ENCODE results near the gene ASIC2. TPM values are rescaled to one million over a fixed set of nuclear protein-coding genes. Genes with fewer than 3 reads are reported as not detected.

Gene ASIC2
- total and polyA plus RNA-seq, 2 donors (not counting 1 experiment from before 2014, with no cell fraction given): not detected

DNA sequence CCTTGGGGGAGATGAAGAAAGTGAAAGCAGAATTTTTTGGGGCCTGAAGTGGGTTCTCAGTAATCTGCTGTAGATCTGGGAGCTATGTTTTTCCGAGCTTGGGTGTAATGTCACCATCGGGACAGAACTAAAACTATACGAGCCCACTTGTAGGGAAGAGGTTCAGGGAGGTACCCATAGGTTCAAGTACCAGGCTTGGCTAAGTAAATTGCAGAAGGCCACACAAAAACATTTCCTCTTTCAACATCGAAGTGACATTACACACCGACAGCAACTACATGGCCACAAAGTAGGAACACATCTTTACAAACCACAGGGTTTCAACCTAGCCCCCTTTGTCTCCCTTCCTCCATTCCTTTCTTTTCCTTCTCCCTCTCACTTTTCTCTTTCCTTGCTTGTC lies 10.2 kb upstream of the ASIC2 start:
- H3K4me3 Mint-ChIP-seq: no peak overlapping the region
- no peaks in the 10 kb centered on the region for H3K4me1 Mint-ChIP-seq
- H3K4me2 ChIP-seq (replicated peaks; ENCODE audit: low read depth, low read length, poor library complexity, severe bottlenecking): no peak overlapping the region
- no peaks in the 10 kb centered on the region for H3K79me2 ChIP-seq (ENCODE audit: control insufficient read depth, insufficient read depth, low read length)
- no peaks in the 10 kb centered on the region for H4K20me1 ChIP-seq (ENCODE audit: control insufficient read depth, insufficient read depth, low read length, poor library complexity, severe bottlenecking)
- H3K9me3 Mint-ChIP-seq (ENCODE audit: insufficient read depth): peaks cover 6% of the 10 kb centered on the region
- H3K27me3 ChIP-seq (replicated peaks in 1 of 4; ENCODE audit: control extremely low read depth in 1 of 4, control insufficient read depth in 3 of 4, insufficient read depth in 4 of 4, low read length in 3 of 4): peaks cover 0 to 2% (median 0%) of the 10 kb centered on the region in 4 experiments
- H3K27ac ChIP-seq (ENCODE audit: low read length in 2 of 2): no peak overlapping the region
- H3K9me3 ChIP-seq (ENCODE audit: control extremely low read depth in 1 of 3, control insufficient read depth in 2 of 3, insufficient read depth in 1 of 3, low read length in 2 of 3): no peaks in the 10 kb centered on the region
- TF ChIP-seq, protein P1, sequence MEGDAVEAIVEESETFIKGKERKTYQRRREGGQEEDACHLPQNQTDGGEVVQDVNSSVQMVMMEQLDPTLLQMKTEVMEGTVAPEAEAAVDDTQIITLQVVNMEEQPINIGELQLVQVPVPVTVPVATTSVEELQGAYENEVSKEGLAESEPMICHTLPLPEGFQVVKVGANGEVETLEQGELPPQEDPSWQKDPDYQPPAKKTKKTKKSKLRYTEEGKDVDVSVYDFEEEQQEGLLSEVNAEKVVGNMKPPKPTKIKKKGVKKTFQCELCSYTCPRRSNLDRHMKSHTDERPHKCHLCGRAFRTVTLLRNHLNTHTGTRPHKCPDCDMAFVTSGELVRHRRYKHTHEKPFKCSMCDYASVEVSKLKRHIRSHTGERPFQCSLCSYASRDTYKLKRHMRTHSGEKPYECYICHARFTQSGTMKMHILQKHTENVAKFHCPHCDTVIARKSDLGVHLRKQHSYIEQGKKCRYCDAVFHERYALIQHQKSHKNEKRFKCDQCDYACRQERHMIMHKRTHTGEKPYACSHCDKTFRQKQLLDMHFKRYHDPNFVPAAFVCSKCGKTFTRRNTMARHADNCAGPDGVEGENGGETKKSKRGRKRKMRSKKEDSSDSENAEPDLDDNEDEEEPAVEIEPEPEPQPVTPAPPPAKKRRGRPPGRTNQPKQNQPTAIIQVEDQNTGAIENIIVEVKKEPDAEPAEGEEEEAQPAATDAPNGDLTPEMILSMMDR (IDR thresholded peaks at IDR 0.05): no peak
- TF ChIP-seq EZH2 (IDR thresholded peaks at IDR 0.05; ENCODE audit: borderline replicate concordance, insufficient read depth, low read depth, low read length, poor library complexity, severe bottlenecking): no peak
- H3K27ac Mint-ChIP-seq: no peak overlapping the region
- H3K27me3 Mint-ChIP-seq: peaks cover 12% of the 10 kb centered on the region
- CTCF ChIA-PET: no interaction called here
- ATAC-seq (ENCODE audit: low read depth) (no peak), DNase-seq (no peak)
- intact Hi-C loops (cut with micrococcal nuclease): no loop called here
- 38% methylated on average over 3 of the region's 5 CpGs for WGBS (ENCODE audit: insufficient coverage)
- H2AFZ ChIP-seq (ENCODE audit: insufficient read depth, low read depth, low read length, poor library complexity, severe bottlenecking): no peak overlapping the region
- no peak overlapping the region for H3K4me3 ChIP-seq (ENCODE audit: control extremely low read depth in 1 of 5, extremely low read depth in 1 of 5, insufficient read depth in 1 of 5, low read depth in 2 of 5, low read length in 4 of 5)
- no peaks in the 10 kb centered on the region for H3K4me1 ChIP-seq (ENCODE audit: control insufficient read depth in 2 of 2, insufficient read depth in 2 of 2, low read length in 2 of 2)
- H3K9ac ChIP-seq (ENCODE audit: low read length): no peak overlapping the region
- no peaks in the 10 kb centered on the region for H3K36me3 ChIP-seq (replicated peaks in 1 of 2; ENCODE audit: control extremely low read depth in 1 of 2, control insufficient read depth in 1 of 2, extremely low read depth in 1 of 2, insufficient read depth in 2 of 2, low read length in 1 of 2)
- POLR2A ChIA-PET: no interaction called here

- TF ChIP-seq, protein P1 (IDR thresholded peaks at IDR 0.05): no peak
- no peak for TF ChIP-seq EZH2 (IDR thresholded peaks at IDR 0.05; ENCODE audit: borderline replicate concordance, insufficient read depth, low read depth, low read length, poor library complexity, severe bottlenecking)
- no peak overlapping the region for H2AFZ ChIP-seq (ENCODE audit: insufficient read depth, low read depth, low read length, poor library complexity, severe bottlenecking)
- ChIA-PET POLR2A (no interaction called here), CTCF (no interaction called here)
- no peak overlapping the region for H3K27ac Mint-ChIP-seq
- H3K4me3 ChIP-seq (ENCODE audit: control extremely low read depth in 1 of 5, extremely low read depth in 1 of 5, insufficient read depth in 1 of 5, low read depth in 2 of 5, low read length in 4 of 5): no peak overlapping the region
- no peaks in the 10 kb centered on the region for H3K9me3 ChIP-seq (ENCODE audit: control extremely low read depth in 1 of 3, control insufficient read depth in 2 of 3, insufficient read depth in 1 of 3, low read length in 2 of 3)
- no peak overlapping the region for H3K9ac ChIP-seq (ENCODE audit: low read length)
- H3K4me1 ChIP-seq (ENCODE audit: control insufficient read depth in 2 of 2, insufficient read depth in 2 of 2, low read length in 2 of 2): no peaks in the 10 kb centered on the region
- H3K79me2 ChIP-seq (ENCODE audit: control insufficient read depth, insufficient read depth, low read length): no peaks in the 10 kb centered on the region
- H3K27me3 ChIP-seq (replicated peaks in 1 of 4; ENCODE audit: control extremely low read depth in 1 of 4, control insufficient read depth in 3 of 4, insufficient read depth in 4 of 4, low read length in 3 of 4): peaks cover 0 to 2% (median 0%) of the 10 kb centered on the region in 4 experiments
- intact Hi-C loops (cut with micrococcal nuclease): no loop called here
- H3K4me2 ChIP-seq (replicated peaks; ENCODE audit: low read depth, low read length, poor library complexity, severe bottlenecking): no peak overlapping the region
- H3K4me1 Mint-ChIP-seq: no peaks in the 10 kb centered on the region
- no peaks in the 10 kb centered on the region for H3K36me3 ChIP-seq (replicated peaks in 1 of 2; ENCODE audit: control extremely low read depth in 1 of 2, control insufficient read depth in 1 of 2, extremely low read depth in 1 of 2, insufficient read depth in 2 of 2, low read length in 1 of 2)
- DNase-seq: no peak
- H3K4me3 Mint-ChIP-seq: no peak overlapping the region
- no peak overlapping the region for H3K27ac ChIP-seq (ENCODE audit: low read length in 2 of 2)
- H4K20me1 ChIP-seq (ENCODE audit: control insufficient read depth, insufficient read depth, low read length, poor library complexity, severe bottlenecking): no peaks in the 10 kb centered on the region
- H3K9me3 Mint-ChIP-seq (ENCODE audit: insufficient read depth): peaks cover 6% of the 10 kb centered on the region
- no peak for ATAC-seq (ENCODE audit: low read depth)
- peaks cover 12% of the 10 kb centered on the region for H3K27me3 Mint-ChIP-seq
These were observed 9.3 kb upstream of the ASIC2 start for GRCh38 chr17:33302394-33302793.
